Stimulated activated CD4-positive, alpha-beta T cell treated with anti-CD3 and anti-CD28 coated beads, Interleukin-2, amount 100 ng/mL, for 24 hours (primary cell): ENCODE data around the gene OPRM1.

Experiments
- DNase-seq, 2 donors: peaks; one replicate each; pipeline ENCODE4 v3.0.0-alpha.2; 2020

The OPRM1 gene

GRCh38 chr6:154289818-154290508 lies 250.9 kb downstream of the OPRM1 start:
- DNase-seq = no peak

DNA sequence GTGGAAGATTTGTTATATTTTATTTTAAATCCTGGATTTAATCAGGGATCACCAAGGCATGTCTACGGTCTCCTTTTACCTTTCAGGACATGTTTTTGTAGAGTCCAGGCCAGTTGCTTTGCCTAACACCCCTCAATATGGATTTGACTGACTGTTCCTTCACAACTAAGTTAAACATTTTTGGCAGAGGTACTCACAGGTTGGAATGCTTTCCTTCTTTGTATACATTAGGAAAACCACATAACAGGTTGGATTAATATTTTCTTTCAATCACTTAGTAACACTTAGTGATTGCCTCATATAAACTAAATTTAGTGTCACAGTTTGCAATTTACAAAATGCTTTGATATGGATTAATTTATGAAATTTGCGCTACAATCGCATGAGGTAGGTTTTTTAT lies 253.0 kb downstream of the OPRM1 start:
- DNase-seq = no peak

DNA sequence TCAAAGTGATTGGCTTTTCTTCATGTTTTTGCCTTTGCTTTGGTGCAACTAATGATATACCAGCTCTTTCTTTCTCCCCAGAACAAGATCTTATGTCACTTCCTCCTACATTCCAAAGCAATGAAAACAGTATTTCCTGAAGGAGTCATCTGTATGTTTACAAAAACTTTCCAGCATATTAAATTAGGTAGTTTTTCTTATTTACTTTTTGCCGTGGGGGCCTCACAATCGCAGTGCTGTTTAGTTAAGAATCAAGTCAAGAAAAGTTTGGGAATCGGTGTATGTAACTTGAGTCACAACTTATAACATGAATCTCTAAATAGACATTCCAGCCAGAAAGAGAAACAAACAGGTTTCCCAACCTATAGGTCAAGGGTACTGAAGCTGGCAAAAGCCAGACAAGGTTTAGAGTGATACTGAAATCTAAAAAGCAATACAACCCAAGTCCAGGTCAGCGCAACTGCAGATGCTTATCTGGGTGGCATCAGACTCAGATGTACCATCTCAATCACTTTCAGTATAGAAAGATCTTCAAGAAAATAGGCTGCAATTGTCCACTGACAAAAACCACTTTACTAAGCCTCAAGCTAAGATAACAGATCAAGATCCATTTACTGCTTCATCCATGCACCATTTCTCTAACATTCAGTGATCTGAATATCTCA lies 253.9 kb downstream of the OPRM1 start:
- DNase-seq = no peak

GRCh38 chr6:154295733-154296132 lies 256.7 kb downstream of the OPRM1 start:
- no peak for DNase-seq
